Tibial artery (tissue), 4 donors: ENCODE measurements around the gene SCFD2.
A peak's percentile ranks its signal among the peaks of the same experiment; 100 is the strongest.
"Not testable (repeated sequence)": the region's sequence is repeated elsewhere in the genome, so short reads cannot be mapped to it uniquely, and the experiment has no call there.

Source experiments
- DNase-seq, 2 donors: peaks; one replicate each; pipeline ENCODE4 v3.0.0-alpha.2; 2019
- H3K27ac ChIP-seq, 2 donors: fragments of 200-600 bp; sonication (generic) in 1 of 2; 1 replicate in 1 of 2; 2 replicates in 1 of 2; pipeline ENCODE4 v1.5.1; 2018 to 2019; ENCODE audit warnings: mild to moderate bottlenecking in 1 of 2
- H3K27me3 ChIP-seq, 2 donors: fragments of 200-600 bp; sonication (generic) in 1 of 2; one replicate each; pipeline versions ENCODE4 v1.5.1 to v1.6.0; 2016 to 2019
- H3K36me3 ChIP-seq, 3 donors: fragments of 200-600 bp; sonication (generic) in 2 of 3; one replicate each; pipeline ENCODE4 v1.5.1; 2016 to 2019; ENCODE audit warnings: mild to moderate bottlenecking in 2 of 3
- H3K4me1 ChIP-seq, 4 donors: fragments of 200-600 bp; sonication (generic) in 2 of 4; 1 replicate in 3 of 4; 2 replicates in 1 of 4; pipeline ENCODE4 v1.5.1; 2016 to 2019
- H3K4me3 ChIP-seq, 2 donors: fragments of 200-600 bp; sonication (generic) in 1 of 2; 1 replicate in 1 of 2; 2 replicates in 1 of 2; pipeline ENCODE4 v1.5.1; 2018 to 2019; ENCODE audit warnings: mild to moderate bottlenecking in 2 of 2
- H3K9me3 ChIP-seq, 3 donors: fragments of 200-600 bp; sonication (generic) in 1 of 3; one replicate each; pipeline ENCODE4 v1.5.1; 2016 to 2019
- CTCF ChIP-seq, 2 experiments: fragments of 200-600 bp in 1 of 2; fragments of 450-650 bp in 1 of 2; IDR thresholded peaks; one replicate each; pipeline ENCODE4 v1.5.1; 2017 to 2019; ENCODE audit warnings: antibody characterized with exemption in 2 of 2, mild to moderate bottlenecking in 1 of 2, moderate library complexity in 1 of 2
- intact Hi-C: fragments of 100-400 bp; cut with DNase I; formaldehyde crosslinking; loops from one replicate; pipeline ENCODE4 v1.15.0; 2023; ENCODE audit warnings: low total_unique reads

Gene SCFD2

GRCh38 chr4:53191997-53192396 lies 173.9 kb downstream of the SCFD2 start:
- H3K27ac ChIP-seq, result no peak overlapping the region
- TF ChIP-seq CTCF (IDR thresholded peaks at IDR 0.05), result no peak
- H3K36me3 ChIP-seq, result no peaks in the 10 kb centered on the region
- intact Hi-C loops, result loop anchor here (10.0 kb wide), 1 partner anchor 1043 kb away; no protein-coding TSS in a partner anchor
- no peak for DNase-seq
- H3K4me3 ChIP-seq, result no peak overlapping the region
- H3K27me3 ChIP-seq, result no peaks in the 10 kb centered on the region
- H3K4me1 ChIP-seq, result peaks cover 0 to 27% (median 7%) of the 10 kb centered on the region in 4 donors
- H3K9me3 ChIP-seq, result no peaks in the 10 kb centered on the region

- Histone ChIP-seq H3K4me1 (peaks cover 0 to 46% (median 16%) of the 10 kb centered on the region in 4 donors), H3K27ac (peak overlapping the region; percentile 29 to 49), H3K27me3 (no peaks in the 10 kb centered on the region), H3K36me3 (no peaks in the 10 kb centered on the region), H3K4me3 (no peak overlapping the region), H3K9me3 (no peaks in the 10 kb centered on the region)
- no peak for TF ChIP-seq CTCF (IDR thresholded peaks at IDR 0.05)
- no peak for DNase-seq
- intact Hi-C loops, result no loop called here
These were observed 176.8 kb downstream of the SCFD2 start for GRCh38 chr4:53189011-53189410.

- no peaks in the 10 kb centered on the region for H3K27me3 ChIP-seq
- H3K4me1 ChIP-seq, result peaks cover 0 to 46% (median 16%) of the 10 kb centered on the region in 4 donors
- no peak overlapping the region for H3K4me3 ChIP-seq
- TF ChIP-seq CTCF (IDR thresholded peaks at IDR 0.05), result no peak
- DNase-seq, result no peak
- H3K27ac ChIP-seq, result peak overlapping the region in 1 of 2 donors; percentile 49
- no peaks in the 10 kb centered on the region for H3K9me3 ChIP-seq
- H3K36me3 ChIP-seq, result no peaks in the 10 kb centered on the region
- intact Hi-C loops, result no loop called here
These were observed 179.0 kb downstream of the SCFD2 start for GRCh38 chr4:53186714-53187358.

- no peaks in the 10 kb centered on the region for H3K36me3 ChIP-seq
- no peak overlapping the region for H3K4me3 ChIP-seq
- no peak for TF ChIP-seq CTCF (IDR thresholded peaks at IDR 0.05)
- H3K27me3 ChIP-seq, result no peaks in the 10 kb centered on the region
- H3K27ac ChIP-seq, result peak overlapping the region; percentile 21 to 49
- no peaks in the 10 kb centered on the region for H3K9me3 ChIP-seq
- DNase-seq, result no peak
- H3K4me1 ChIP-seq, result peaks cover 0 to 46% (median 16%) of the 10 kb centered on the region in 4 donors
- intact Hi-C loops, result no loop called here
These were observed 179.8 kb downstream of the SCFD2 start for GRCh38 chr4:53185869-53186585.

GRCh38 chr4:53183754-53184153 lies 182.1 kb downstream of the SCFD2 start:
- Histone ChIP-seq H3K4me1 (peaks cover 0 to 37% (median 14%) of the 10 kb centered on the region in 4 donors), H3K9me3 (no peaks in the 10 kb centered on the region), H3K4me3 (no peak overlapping the region), H3K27me3 (no peaks in the 10 kb centered on the region), H3K27ac (no peak overlapping the region), H3K36me3 (no peaks in the 10 kb centered on the region)
- no peak for TF ChIP-seq CTCF (IDR thresholded peaks at IDR 0.05)
- intact Hi-C loops, result no loop called here
- no peak for DNase-seq

- H3K27ac ChIP-seq, H3K4me1 ChIP-seq, DNase-seq, H3K27me3 ChIP-seq, H3K36me3 ChIP-seq, H3K9me3 ChIP-seq, H3K4me3 ChIP-seq, intact Hi-C loops: not testable (repeated sequence)
These were observed 188.1 kb downstream of the SCFD2 start for GRCh38 chr4:53177751-53178150.
